ENCODE measurements around the gene CD300LD.

- TF ChIP-seq CTCF (IDR thresholded peaks at IDR 0.05) (no peak), POLR2A (IDR thresholded peaks at IDR 0.05) (no peak)
Measured at GRCh38 chr17:74574489-74575142, 17.5 kb downstream of the CD300LD start.

Data from prostate gland (tissue), 2 donors.